Caco-2 (cell line): Measurements from ENCODE around the gene RAB3A. TPM values are rescaled to one million over a fixed set of nuclear protein-coding genes. Genes with fewer than 3 reads are reported as not detected.

Experiments
- BruUV-seq: library from RNA; stranded (reverse); fragments of 400-500 nt; replicated peaks from 2 replicates; lab custom pipeline; 2021; lab: Mats Ljungman, UMichigan
- CTCF ChIA-PET: fragments of 300-600 bp; sonication (Branson Sonifier 250); formaldehyde crosslinking; loops from one replicate; lab custom pipeline; 2022; ENCODE audit warnings: antibody characterized with exemption; lab: Charles Lee
- POLR2A ChIA-PET: fragments of 300-600 bp; sonication (Branson Sonifier 250); formaldehyde crosslinking; loops from one replicate; lab custom pipeline; 2022; ENCODE audit warnings: antibody characterized with exemption; lab: Charles Lee
- DNase-seq, 2 experiments: peaks; one replicate each; pipeline versions ENCODE4 v3.0.0 to v3.0.0-alpha.2; 2020 to 2022
- H3K27me3 ChIP-seq: replicated peaks from 2 replicates; pipeline ENCODE4 v1.6.0; 2011; ENCODE audit warnings: low read length; ENCODE audit not compliant: control insufficient read depth, insufficient read depth
- H3K36me3 ChIP-seq: 2 replicates; pipeline ENCODE4 v1.5.1; 2011; ENCODE audit warnings: low read length; ENCODE audit not compliant: control insufficient read depth, insufficient read depth
- H3K4me1 ChIP-seq: fragments of 250-450 bp; sonication (Bioruptor Pico); 2 replicates; pipeline ENCODE4 v1.5.1; 2020; ENCODE audit warnings: mild to moderate bottlenecking
- H3K4me3 ChIP-seq: 2 replicates; pipeline ENCODE4 v1.5.1; 2011; ENCODE audit warnings: low read depth, mild to moderate bottlenecking, control low read depth, low read length
- H3K9me3 ChIP-seq: fragments of 250-450 bp; sonication (Bioruptor Pico); 2 replicates; pipeline ENCODE4 v1.5.1; 2020; ENCODE audit warnings: mild to moderate bottlenecking, moderate library complexity
- H3K27ac Mint-ChIP-seq: one replicate; pipeline ENCODE4 v1.8.0; 2022; ENCODE audit warnings: mixed read lengths; ENCODE audit not compliant: unreplicated experiment
- H3K27me3 Mint-ChIP-seq: one replicate; pipeline ENCODE4 v1.8.0; 2022; ENCODE audit warnings: mixed read lengths; ENCODE audit not compliant: insufficient read depth, unreplicated experiment
- H3K36me3 Mint-ChIP-seq: one replicate; pipeline ENCODE4 v1.8.0; 2022; ENCODE audit warnings: mild to moderate bottlenecking, mixed read lengths; ENCODE audit not compliant: insufficient read depth, unreplicated experiment
- H3K4me1 Mint-ChIP-seq: one replicate; pipeline ENCODE4 v1.8.0; 2022; ENCODE audit warnings: low read depth, mixed read lengths; ENCODE audit not compliant: unreplicated experiment
- H3K4me3 Mint-ChIP-seq: one replicate; pipeline ENCODE4 v1.8.0; 2022; ENCODE audit warnings: mild to moderate bottlenecking, moderate library complexity, mixed read lengths; ENCODE audit not compliant: unreplicated experiment
- H3K9me3 Mint-ChIP-seq: one replicate; pipeline ENCODE4 v1.8.0; 2022; ENCODE audit warnings: mixed read lengths; ENCODE audit not compliant: unreplicated experiment
- intact Hi-C: fragments of 100-400 bp; cut with micrococcal nuclease; formaldehyde crosslinking; loops from one replicate; pipeline ENCODE4 v1.10.0; 2022; ENCODE audit not compliant: unreplicated experiment
- total RNA-seq: library from RNA; stranded (reverse); gene quantifications from 2 replicates; pipeline ENCODE4 v1.2.3, GENCODE V29; 2022
- TF ChIP-seq, protein P1 (sequence below), 2 experiments: fragments of 200-600 bp in 1 of 2; IDR thresholded peaks; 1 replicate in 1 of 2; 2 replicates in 1 of 2; pipeline versions ENCODE4 v1.5.1 to v1.8.0; 2011 to 2022; ENCODE audit warnings: antibody characterized with exemption in 1 of 2, control low read depth in 1 of 2, inconsistent platforms in 1 of 2, low read depth in 1 of 2, low read length in 1 of 2, mild to moderate bottlenecking in 1 of 2, moderate library complexity in 1 of 2; ENCODE audit not compliant: insufficient read depth in 1 of 2, severe bottlenecking in 1 of 2, unreplicated experiment in 1 of 2

The RAB3A gene
- total RNA-seq, 1 experiment from 2014 or later = 2.3 TPM

DNA sequence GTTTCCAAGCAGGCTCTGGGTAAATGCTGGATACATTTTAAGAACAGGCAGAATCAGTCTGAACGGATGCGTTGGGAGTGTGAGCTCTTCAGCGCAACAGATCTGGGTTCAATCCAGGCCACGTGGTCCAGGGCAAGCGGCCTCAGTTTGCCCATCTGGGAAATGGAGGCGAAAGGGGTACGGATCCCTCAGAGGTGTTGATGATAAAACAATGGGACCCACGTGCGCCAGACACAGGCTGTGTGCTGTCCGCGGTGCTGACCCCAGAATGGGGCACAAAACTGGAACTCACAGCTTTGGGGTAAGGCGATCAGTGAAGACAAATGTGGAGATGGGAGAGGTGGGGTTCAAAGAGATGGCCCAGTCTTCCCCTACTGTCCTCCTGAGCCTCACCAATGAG, 35.5 kb upstream of the RAB3A start:
- DNase-seq = no peak
- TF ChIP-seq, protein P1, sequence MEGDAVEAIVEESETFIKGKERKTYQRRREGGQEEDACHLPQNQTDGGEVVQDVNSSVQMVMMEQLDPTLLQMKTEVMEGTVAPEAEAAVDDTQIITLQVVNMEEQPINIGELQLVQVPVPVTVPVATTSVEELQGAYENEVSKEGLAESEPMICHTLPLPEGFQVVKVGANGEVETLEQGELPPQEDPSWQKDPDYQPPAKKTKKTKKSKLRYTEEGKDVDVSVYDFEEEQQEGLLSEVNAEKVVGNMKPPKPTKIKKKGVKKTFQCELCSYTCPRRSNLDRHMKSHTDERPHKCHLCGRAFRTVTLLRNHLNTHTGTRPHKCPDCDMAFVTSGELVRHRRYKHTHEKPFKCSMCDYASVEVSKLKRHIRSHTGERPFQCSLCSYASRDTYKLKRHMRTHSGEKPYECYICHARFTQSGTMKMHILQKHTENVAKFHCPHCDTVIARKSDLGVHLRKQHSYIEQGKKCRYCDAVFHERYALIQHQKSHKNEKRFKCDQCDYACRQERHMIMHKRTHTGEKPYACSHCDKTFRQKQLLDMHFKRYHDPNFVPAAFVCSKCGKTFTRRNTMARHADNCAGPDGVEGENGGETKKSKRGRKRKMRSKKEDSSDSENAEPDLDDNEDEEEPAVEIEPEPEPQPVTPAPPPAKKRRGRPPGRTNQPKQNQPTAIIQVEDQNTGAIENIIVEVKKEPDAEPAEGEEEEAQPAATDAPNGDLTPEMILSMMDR (IDR thresholded peaks at IDR 0.05; ENCODE audit: insufficient read depth in 1 of 2, low read depth in 1 of 2, low read length in 1 of 2, severe bottlenecking in 1 of 2, unreplicated experiment in 1 of 2) = no peak
- Mint-ChIP-seq H3K4me1 (no peaks in the 10 kb centered on the region), H3K27me3 (peaks cover 5% of the 10 kb centered on the region), H3K36me3 (no peaks in the 10 kb centered on the region), H3K9me3 (no peaks in the 10 kb centered on the region), H3K4me3 (no peak overlapping the region), H3K27ac (no peak overlapping the region)
- CTCF ChIA-PET = interaction anchor here (0.6 kb wide), 1 partner anchor 13 kb away, joined by 3 read pairs; no protein-coding TSS in a partner anchor
- intact Hi-C loops = no loop called here
- H3K4me1 ChIP-seq = no peaks in the 10 kb centered on the region
- BruUV-seq = no TSS peak
- H3K4me3 ChIP-seq = no peak overlapping the region
- no peaks in the 10 kb centered on the region for H3K36me3 ChIP-seq
- POLR2A ChIA-PET = no interaction called here
- H3K9me3 ChIP-seq = no peaks in the 10 kb centered on the region
- no peaks in the 10 kb centered on the region for H3K27me3 ChIP-seq

DNA sequence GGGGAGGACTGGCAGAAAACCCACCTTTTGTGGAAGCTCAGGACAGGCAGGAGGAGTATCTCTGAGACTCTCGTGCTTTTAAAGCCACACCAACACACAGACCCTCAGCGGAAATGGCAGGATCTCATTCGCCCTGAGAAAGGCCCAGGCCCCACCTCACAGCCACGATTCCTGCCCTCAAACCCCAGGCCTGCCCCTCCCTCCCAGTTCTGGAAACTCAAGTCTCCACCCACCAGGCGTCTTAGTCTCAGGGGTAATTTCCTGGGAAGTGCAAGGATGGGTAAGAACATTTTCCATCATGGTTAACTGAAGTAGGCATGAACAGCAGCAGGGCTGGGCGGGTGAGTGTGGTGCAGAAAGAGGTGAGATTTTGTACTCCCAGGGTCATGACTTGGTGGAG, 30.4 kb upstream of the RAB3A start:
- Histone ChIP-seq H3K36me3 (no peaks in the 10 kb centered on the region), H3K4me1 (0 out of 2 replicates have a peak, but pooled peaks cover 3% of the 10 kb centered on the region), H3K9me3 (no peaks in the 10 kb centered on the region), H3K4me3 (no peak overlapping the region), H3K27me3 (no peaks in the 10 kb centered on the region)
- H3K27ac Mint-ChIP-seq = no peak overlapping the region
- peaks cover 6% of the 10 kb centered on the region for H3K27me3 Mint-ChIP-seq
- DNase-seq = no peak
- TF ChIP-seq, protein P1 (IDR thresholded peaks at IDR 0.05; ENCODE audit: insufficient read depth in 1 of 2, low read depth in 1 of 2, low read length in 1 of 2, severe bottlenecking in 1 of 2, unreplicated experiment in 1 of 2) = no peak
- H3K36me3 Mint-ChIP-seq = no peaks in the 10 kb centered on the region
- ChIA-PET POLR2A (interaction anchor here (1.1 kb wide), 1 partner anchor 10 kb away, joined by 3 read pairs; no protein-coding TSS in a partner anchor), CTCF (interaction anchor here (1.5 kb wide), 1 partner anchor 18 kb away, joined by 5 read pairs; no protein-coding TSS in a partner anchor)
- BruUV-seq = no TSS peak
- intact Hi-C loops = no loop called here
- no peaks in the 10 kb centered on the region for H3K9me3 Mint-ChIP-seq
- no peaks in the 10 kb centered on the region for H3K4me1 Mint-ChIP-seq
- no peak overlapping the region for H3K4me3 Mint-ChIP-seq

DNA sequence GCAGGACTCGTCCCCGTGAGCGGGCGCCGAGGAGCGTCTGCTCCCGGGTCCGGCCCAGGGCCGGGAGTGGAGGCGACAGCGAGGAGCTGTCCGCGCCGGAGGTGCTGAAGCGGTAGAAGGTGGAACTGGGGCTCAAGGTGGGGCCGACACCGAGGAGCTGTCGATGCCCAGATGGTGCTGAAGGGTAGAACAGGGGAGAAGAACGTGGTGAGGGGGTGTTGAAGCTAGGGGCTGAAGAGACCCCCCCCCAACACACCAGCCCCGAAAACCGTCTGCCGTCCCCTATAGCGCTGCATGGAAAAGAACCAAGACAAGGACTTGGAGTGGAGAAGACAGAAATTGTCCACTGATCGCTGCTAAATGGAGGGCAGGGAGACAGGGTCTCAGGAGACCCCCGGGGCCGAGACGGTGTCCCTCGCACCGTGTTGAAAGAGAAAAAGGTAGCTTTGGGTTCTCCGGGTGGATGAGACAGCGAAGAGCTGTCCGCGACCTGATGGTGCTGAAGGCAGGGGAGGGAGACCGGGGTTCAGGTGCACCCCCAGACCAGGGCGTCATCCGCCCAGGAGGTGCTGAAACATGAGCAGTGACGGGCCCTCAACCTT, 29.5 kb upstream of the RAB3A start:
- no peaks in the 10 kb centered on the region for H3K9me3 Mint-ChIP-seq
- 0 out of 2 replicates have a peak, but pooled peaks cover 3% of the 10 kb centered on the region for H3K4me1 ChIP-seq
- ChIA-PET POLR2A (interaction anchor here (0.6 to 1.1 kb wide), 2 partner anchors 9 to 95 kb away, joined by 3 read pairs; no protein-coding TSS in a partner anchor), CTCF (interaction anchor here (1.0 to 1.5 kb wide), 3 partner anchors 9 to 46 kb away, joined by 4 to 10 read pairs (median 5); no protein-coding TSS in a partner anchor)
- peaks cover 6% of the 10 kb centered on the region for H3K27me3 Mint-ChIP-seq
- no peak overlapping the region for H3K27ac Mint-ChIP-seq
- no peak overlapping the region for H3K4me3 Mint-ChIP-seq
- no peaks in the 10 kb centered on the region for H3K4me1 Mint-ChIP-seq
- intact Hi-C loops = no loop called here
- BruUV-seq = no TSS peak
- no peaks in the 10 kb centered on the region for H3K9me3 ChIP-seq
- H3K36me3 ChIP-seq = no peaks in the 10 kb centered on the region
- TF ChIP-seq, protein P1 (IDR thresholded peaks at IDR 0.05; ENCODE audit: insufficient read depth in 1 of 2, low read depth in 1 of 2, low read length in 1 of 2, severe bottlenecking in 1 of 2, unreplicated experiment in 1 of 2) = no peak
- no peak overlapping the region for H3K4me3 ChIP-seq
- DNase-seq = peak; percentile 59 to 77
- H3K36me3 Mint-ChIP-seq = no peaks in the 10 kb centered on the region
- no peaks in the 10 kb centered on the region for H3K27me3 ChIP-seq
